ENCODE measurements around the gene CFD.

The CFD gene

GRCh38 chr19:906480-906879 is 47.0 kb downstream of the CFD start:
- DNase-seq (ENCODE audit: low read depth, low spot score), result no peak

GRCh38 chr19:907183-907853 is 47.9 kb downstream of the CFD start:
- DNase-seq (ENCODE audit: low read depth, low spot score), result no peak

- no peak for DNase-seq (ENCODE audit: low read depth, low spot score)
These were observed 52.0 kb downstream of the CFD start for GRCh38 chr19:911197-912033.

GRCh38 chr19:912181-913079 is 53.0 kb downstream of the CFD start:
- DNase-seq (ENCODE audit: low read depth, low spot score), result no peak

Measured in brain pericyte (primary cell).